ELR (cell line): Measurements from ENCODE around the gene PKD1.
A peak's percentile ranks its signal among the peaks of the same experiment; 100 is the strongest.

Source experiments
- DNase-seq: peaks from one replicate; pipeline ENCODE4 v3.0.0-alpha.2; 2015; ENCODE audit warnings: low read depth

PKD1 gene

GRCh38 chr16:2045965-2046892 lies 89.5 kb downstream of the PKD1 start:
- DNase-seq = no peak

- no peak for DNase-seq
Measured at GRCh38 chr16:2044541-2044940, 91.2 kb downstream of the PKD1 start.

- DNase-seq = no peak
Measured at GRCh38 chr16:2043667-2044451, 91.8 kb downstream of the PKD1 start.

- DNase-seq = no peak
Measured at GRCh38 chr16:2042986-2043666, 92.6 kb downstream of the PKD1 start.

GRCh38 chr16:2042171-2042985 lies 93.3 kb downstream of the PKD1 start:
- DNase-seq = no peak

GRCh38 chr16:2040787-2041522 lies 94.7 kb downstream of the PKD1 start:
- peak; percentile 80 for DNase-seq

- peak; percentile 36 for DNase-seq
Measured at GRCh38 chr16:2040041-2040786, 95.5 kb downstream of the PKD1 start.

GRCh38 chr16:2039274-2040031 lies 96.2 kb downstream of the PKD1 start:
- no peak for DNase-seq
